ENCODE measurements around the gene CYBA.

GRCh38 chr16:88665570-88665969 is 14.7 kb upstream of the CYBA start:
- TF ChIP-seq POLR2A (IDR thresholded peaks at IDR 0.05), result no peak
- TF ChIP-seq CTCF (IDR thresholded peaks at IDR 0.05), result no peak

All from body of pancreas (tissue), 4 donors.